PFSK-1 (cell line): ENCODE results near the gene LAMB1.

Experiments used
- FOXP2 ChIP-seq: optimal IDR thresholded peaks from 2 replicates; pipeline ENCODE3; 2011; ENCODE audit warnings: borderline replicate concordance, control low read depth, inconsistent platforms; ENCODE audit not compliant: insufficient read depth; ENCODE audit errors: extremely low read length, extremely low read depth
- POLR2AphosphoS5 ChIP-seq: IDR thresholded peaks from 2 replicates; pipeline ENCODE4 v1.6.1; 2012; ENCODE audit warnings: low read depth, mild to moderate bottlenecking, control low read depth, low read length, moderate library complexity
- SIN3A ChIP-seq: IDR thresholded peaks from 2 replicates; pipeline ENCODE4 v1.6.1; 2012; ENCODE audit warnings: mild to moderate bottlenecking, low read length, moderate library complexity, borderline replicate concordance; ENCODE audit not compliant: insufficient read depth
- TAF1 ChIP-seq: IDR thresholded peaks from 2 replicates; pipeline ENCODE4 v1.6.1; 2012; ENCODE audit warnings: low read length, control low read depth, borderline replicate concordance; ENCODE audit not compliant: insufficient read depth
- TF ChIP-seq, protein P1 (sequence below), 2 experiments: IDR thresholded peaks; 2 replicates each; pipeline versions ENCODE4 v1.6.1 to v1.8.0; 2011 to 2012; ENCODE audit warnings: low read depth in 2 of 2, low read length in 2 of 2, control low read depth in 1 of 2, inconsistent platforms in 1 of 2, mild to moderate bottlenecking in 1 of 2, moderate library complexity in 1 of 2; ENCODE audit not compliant: insufficient read depth in 1 of 2

The LAMB1 gene

GRCh38 chr7:107955394-107955793, 47.6 kb downstream of the LAMB1 start:
- no peak for TF ChIP-seq POLR2AphosphoS5
- no peak for TF ChIP-seq TAF1
- no peak for TF ChIP-seq SIN3A
- TF ChIP-seq, protein P1, sequence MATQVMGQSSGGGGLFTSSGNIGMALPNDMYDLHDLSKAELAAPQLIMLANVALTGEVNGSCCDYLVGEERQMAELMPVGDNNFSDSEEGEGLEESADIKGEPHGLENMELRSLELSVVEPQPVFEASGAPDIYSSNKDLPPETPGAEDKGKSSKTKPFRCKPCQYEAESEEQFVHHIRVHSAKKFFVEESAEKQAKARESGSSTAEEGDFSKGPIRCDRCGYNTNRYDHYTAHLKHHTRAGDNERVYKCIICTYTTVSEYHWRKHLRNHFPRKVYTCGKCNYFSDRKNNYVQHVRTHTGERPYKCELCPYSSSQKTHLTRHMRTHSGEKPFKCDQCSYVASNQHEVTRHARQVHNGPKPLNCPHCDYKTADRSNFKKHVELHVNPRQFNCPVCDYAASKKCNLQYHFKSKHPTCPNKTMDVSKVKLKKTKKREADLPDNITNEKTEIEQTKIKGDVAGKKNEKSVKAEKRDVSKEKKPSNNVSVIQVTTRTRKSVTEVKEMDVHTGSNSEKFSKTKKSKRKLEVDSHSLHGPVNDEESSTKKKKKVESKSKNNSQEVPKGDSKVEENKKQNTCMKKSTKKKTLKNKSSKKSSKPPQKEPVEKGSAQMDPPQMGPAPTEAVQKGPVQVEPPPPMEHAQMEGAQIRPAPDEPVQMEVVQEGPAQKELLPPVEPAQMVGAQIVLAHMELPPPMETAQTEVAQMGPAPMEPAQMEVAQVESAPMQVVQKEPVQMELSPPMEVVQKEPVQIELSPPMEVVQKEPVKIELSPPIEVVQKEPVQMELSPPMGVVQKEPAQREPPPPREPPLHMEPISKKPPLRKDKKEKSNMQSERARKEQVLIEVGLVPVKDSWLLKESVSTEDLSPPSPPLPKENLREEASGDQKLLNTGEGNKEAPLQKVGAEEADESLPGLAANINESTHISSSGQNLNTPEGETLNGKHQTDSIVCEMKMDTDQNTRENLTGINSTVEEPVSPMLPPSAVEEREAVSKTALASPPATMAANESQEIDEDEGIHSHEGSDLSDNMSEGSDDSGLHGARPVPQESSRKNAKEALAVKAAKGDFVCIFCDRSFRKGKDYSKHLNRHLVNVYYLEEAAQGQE (IDR thresholded peaks at IDR 0.05; ENCODE audit: insufficient read depth in 1 of 2, low read depth in 2 of 2, low read length in 2 of 2): no peak
- no peak for TF ChIP-seq FOXP2

DNA sequence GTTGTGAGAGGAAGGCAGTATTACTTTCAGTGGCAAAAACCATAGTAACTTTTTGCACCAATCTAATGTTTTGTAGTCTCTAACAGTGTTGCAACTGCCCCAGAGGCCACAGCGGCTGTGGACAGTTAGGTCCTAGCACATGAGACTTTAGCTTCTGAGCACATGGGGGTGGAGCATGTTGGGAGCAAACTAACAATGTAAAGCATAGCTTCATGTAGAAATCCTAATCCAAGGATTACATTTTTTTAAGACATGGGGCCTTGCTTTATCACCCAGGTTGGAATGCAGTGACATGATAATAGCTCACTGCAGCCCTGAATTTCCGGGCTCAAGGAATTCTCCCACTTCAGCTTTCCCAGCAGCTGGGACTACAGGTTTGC, 49.0 kb downstream of the LAMB1 start:
- TF ChIP-seq POLR2AphosphoS5 (no peak), FOXP2 (no peak), SIN3A (no peak), TAF1 (no peak)
- TF ChIP-seq, protein P1 (IDR thresholded peaks at IDR 0.05; ENCODE audit: insufficient read depth in 1 of 2, low read depth in 2 of 2, low read length in 2 of 2): no peak

DNA sequence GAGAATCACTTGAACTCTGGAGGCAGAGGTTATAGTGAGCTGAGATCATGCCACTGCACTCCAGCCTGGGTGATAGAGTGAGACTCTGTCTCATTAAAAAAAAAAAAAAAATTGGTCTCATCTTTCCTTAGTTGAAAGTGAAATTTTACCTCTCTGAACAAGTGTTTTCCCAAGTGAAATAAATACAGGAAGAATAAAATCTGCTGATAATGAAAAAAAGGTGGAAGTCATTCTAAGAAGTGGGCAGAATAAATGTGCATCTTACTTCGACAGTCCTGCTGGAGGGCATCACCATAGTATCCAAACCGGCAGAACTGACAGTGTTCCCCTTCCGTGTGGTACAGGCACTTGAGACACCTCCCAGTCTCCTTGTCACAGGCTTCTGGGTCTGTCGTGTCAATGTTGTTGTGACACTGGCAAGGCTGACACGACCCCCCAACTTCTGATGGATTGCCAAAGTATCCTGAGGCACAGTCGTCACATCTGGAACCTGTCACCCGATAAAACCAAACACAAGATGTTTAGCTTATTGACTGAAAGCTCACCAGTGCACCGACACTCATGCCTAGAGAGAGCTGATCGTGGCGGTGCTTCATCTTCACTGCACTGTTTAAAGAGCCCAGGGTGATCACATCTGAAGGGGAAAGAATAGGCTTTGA, 49.6 kb downstream of the LAMB1 start:
- TF ChIP-seq SIN3A: no peak
- TF ChIP-seq TAF1: no peak
- no peak for TF ChIP-seq POLR2AphosphoS5
- TF ChIP-seq, protein P1 (IDR thresholded peaks at IDR 0.05; ENCODE audit: insufficient read depth in 1 of 2, low read depth in 2 of 2, low read length in 2 of 2): no peak
- no peak for TF ChIP-seq FOXP2

DNA sequence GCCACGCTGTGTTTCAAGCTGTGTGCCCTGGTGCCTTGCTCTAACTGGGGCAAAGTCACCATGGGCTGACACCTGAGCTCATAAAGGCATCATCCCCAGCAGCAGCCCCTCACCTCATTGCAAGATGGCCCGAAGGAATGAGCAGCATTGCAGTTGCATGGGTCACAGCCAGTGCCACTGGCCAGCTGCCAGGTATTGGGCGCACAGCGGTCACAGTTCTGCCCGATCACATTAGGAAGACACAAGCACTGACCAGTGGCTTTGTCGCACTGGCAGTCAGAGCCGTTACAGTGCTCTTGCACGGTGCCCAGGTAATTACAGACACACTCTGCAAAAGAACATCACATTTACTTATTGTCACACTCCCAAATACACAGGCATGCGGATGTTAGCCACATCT, 51.1 kb downstream of the LAMB1 start:
- TF ChIP-seq, protein P1 (IDR thresholded peaks at IDR 0.05; ENCODE audit: insufficient read depth in 1 of 2, low read depth in 2 of 2, low read length in 2 of 2): no peak
- TF ChIP-seq POLR2AphosphoS5 (no peak), SIN3A (no peak), FOXP2 (no peak), TAF1 (no peak)
